ENCODE results near the gene SHLD2.
"Not testable (repeated sequence)": the region's sequence is repeated elsewhere in the genome, so short reads cannot be mapped to it uniquely, and the experiment has no call there.

SHLD2 gene

GRCh38 chr10:87123351-87123750 lies 28.3 kb downstream of the SHLD2 start:
- not testable (repeated sequence) for H3K9me3 ChIP-seq (ENCODE audit: low read length)

GRCh38 chr10:87127048-87127447 lies 32.0 kb downstream of the SHLD2 start:
- not testable (repeated sequence) for H3K9ac ChIP-seq (ENCODE audit: low read length); H3K36me3 ChIP-seq (ENCODE audit: insufficient read depth, low read length); H3K4me1 ChIP-seq (ENCODE audit: insufficient read depth, low read length); H3K4me3 ChIP-seq (ENCODE audit: low read depth in 1 of 2, low read length in 2 of 2); H3K27ac ChIP-seq (ENCODE audit: low read depth, low read length); H3K27me3 ChIP-seq (ENCODE audit: control insufficient read depth in 1 of 2, insufficient read depth in 2 of 2, low read length in 2 of 2); H3K9me3 ChIP-seq (ENCODE audit: low read length)

More at GRCh38 chr10:87123351-87123750, 28.3 kb downstream of the SHLD2 start:
- H3K36me3 ChIP-seq (ENCODE audit: insufficient read depth, low read length); H3K27me3 ChIP-seq (ENCODE audit: control insufficient read depth in 1 of 2, insufficient read depth in 2 of 2, low read length in 2 of 2); H3K4me3 ChIP-seq (ENCODE audit: low read depth in 1 of 2, low read length in 2 of 2); H3K4me1 ChIP-seq (ENCODE audit: insufficient read depth, low read length); H3K27ac ChIP-seq (ENCODE audit: low read depth, low read length); H3K9ac ChIP-seq (ENCODE audit: low read length): not testable (repeated sequence)

GRCh38 chr10:87127607-87128156 lies 32.7 kb downstream of the SHLD2 start:
- not testable (repeated sequence) for H3K9me3 ChIP-seq (ENCODE audit: low read length); H3K27ac ChIP-seq (ENCODE audit: low read depth, low read length); H3K4me1 ChIP-seq (ENCODE audit: insufficient read depth, low read length); H3K9ac ChIP-seq (ENCODE audit: low read length); H3K36me3 ChIP-seq (ENCODE audit: insufficient read depth, low read length); H3K4me3 ChIP-seq (ENCODE audit: low read depth in 1 of 2, low read length in 2 of 2); H3K27me3 ChIP-seq (ENCODE audit: control insufficient read depth in 1 of 2, insufficient read depth in 2 of 2, low read length in 2 of 2)

- H3K9ac ChIP-seq (ENCODE audit: low read length); H3K9me3 ChIP-seq (ENCODE audit: low read length); H3K27ac ChIP-seq (ENCODE audit: low read depth, low read length); H3K4me1 ChIP-seq (ENCODE audit: insufficient read depth, low read length); H3K27me3 ChIP-seq (ENCODE audit: control insufficient read depth in 1 of 2, insufficient read depth in 2 of 2, low read length in 2 of 2); H3K4me3 ChIP-seq (ENCODE audit: low read depth in 1 of 2, low read length in 2 of 2); H3K36me3 ChIP-seq (ENCODE audit: insufficient read depth, low read length): not testable (repeated sequence)
Observed at GRCh38 chr10:87132176-87132575, 37.2 kb downstream of the SHLD2 start.

GRCh38 chr10:87133936-87134335 lies 38.9 kb downstream of the SHLD2 start:
- not testable (repeated sequence) for H3K4me3 ChIP-seq (ENCODE audit: low read depth in 1 of 2, low read length in 2 of 2); H3K4me1 ChIP-seq (ENCODE audit: insufficient read depth, low read length); H3K9me3 ChIP-seq (ENCODE audit: low read length); H3K27me3 ChIP-seq (ENCODE audit: control insufficient read depth in 1 of 2, insufficient read depth in 2 of 2, low read length in 2 of 2); H3K36me3 ChIP-seq (ENCODE audit: insufficient read depth, low read length); H3K27ac ChIP-seq (ENCODE audit: low read depth, low read length); H3K9ac ChIP-seq (ENCODE audit: low read length)

GRCh38 chr10:87134440-87134839 lies 39.4 kb downstream of the SHLD2 start:
- H3K4me1 ChIP-seq (ENCODE audit: insufficient read depth, low read length); H3K4me3 ChIP-seq (ENCODE audit: low read depth in 1 of 2, low read length in 2 of 2); H3K9me3 ChIP-seq (ENCODE audit: low read length); H3K36me3 ChIP-seq (ENCODE audit: insufficient read depth, low read length); H3K27ac ChIP-seq (ENCODE audit: low read depth, low read length); H3K9ac ChIP-seq (ENCODE audit: low read length); H3K27me3 ChIP-seq (ENCODE audit: control insufficient read depth in 1 of 2, insufficient read depth in 2 of 2, low read length in 2 of 2): not testable (repeated sequence)

GRCh38 chr10:87137478-87137877 lies 42.5 kb downstream of the SHLD2 start:
- H3K9ac ChIP-seq (ENCODE audit: low read length); H3K4me3 ChIP-seq (ENCODE audit: low read depth in 1 of 2, low read length in 2 of 2); H3K9me3 ChIP-seq (ENCODE audit: low read length); H3K27me3 ChIP-seq (ENCODE audit: control insufficient read depth in 1 of 2, insufficient read depth in 2 of 2, low read length in 2 of 2); H3K27ac ChIP-seq (ENCODE audit: low read depth, low read length); H3K4me1 ChIP-seq (ENCODE audit: insufficient read depth, low read length); H3K36me3 ChIP-seq (ENCODE audit: insufficient read depth, low read length): not testable (repeated sequence)

- H3K9ac ChIP-seq (ENCODE audit: low read length); H3K4me1 ChIP-seq (ENCODE audit: insufficient read depth, low read length); H3K9me3 ChIP-seq (ENCODE audit: low read length); H3K27me3 ChIP-seq (ENCODE audit: control insufficient read depth in 1 of 2, insufficient read depth in 2 of 2, low read length in 2 of 2); H3K36me3 ChIP-seq (ENCODE audit: insufficient read depth, low read length); H3K27ac ChIP-seq (ENCODE audit: low read depth, low read length); H3K4me3 ChIP-seq (ENCODE audit: low read depth in 1 of 2, low read length in 2 of 2): not testable (repeated sequence)
Observed at GRCh38 chr10:87142230-87143108, 47.5 kb downstream of the SHLD2 start.

GRCh38 chr10:87143109-87143418 lies 48.1 kb downstream of the SHLD2 start:
- not testable (repeated sequence) for H3K27ac ChIP-seq (ENCODE audit: low read depth, low read length); H3K27me3 ChIP-seq (ENCODE audit: control insufficient read depth in 1 of 2, insufficient read depth in 2 of 2, low read length in 2 of 2); H3K4me1 ChIP-seq (ENCODE audit: insufficient read depth, low read length); H3K4me3 ChIP-seq (ENCODE audit: low read depth in 1 of 2, low read length in 2 of 2); H3K9me3 ChIP-seq (ENCODE audit: low read length); H3K36me3 ChIP-seq (ENCODE audit: insufficient read depth, low read length); H3K9ac ChIP-seq (ENCODE audit: low read length)

- H3K9me3 ChIP-seq (ENCODE audit: low read length); H3K9ac ChIP-seq (ENCODE audit: low read length); H3K4me3 ChIP-seq (ENCODE audit: low read depth in 1 of 2, low read length in 2 of 2); H3K27me3 ChIP-seq (ENCODE audit: control insufficient read depth in 1 of 2, insufficient read depth in 2 of 2, low read length in 2 of 2); H3K27ac ChIP-seq (ENCODE audit: low read depth, low read length); H3K36me3 ChIP-seq (ENCODE audit: insufficient read depth, low read length); H3K4me1 ChIP-seq (ENCODE audit: insufficient read depth, low read length): not testable (repeated sequence)
Observed at GRCh38 chr10:87145598-87145997, 50.6 kb downstream of the SHLD2 start.

GRCh38 chr10:87149020-87149609 lies 54.1 kb downstream of the SHLD2 start:
- H3K4me3 ChIP-seq (ENCODE audit: low read depth in 1 of 2, low read length in 2 of 2); H3K4me1 ChIP-seq (ENCODE audit: insufficient read depth, low read length); H3K27me3 ChIP-seq (ENCODE audit: control insufficient read depth in 1 of 2, insufficient read depth in 2 of 2, low read length in 2 of 2); H3K9ac ChIP-seq (ENCODE audit: low read length); H3K36me3 ChIP-seq (ENCODE audit: insufficient read depth, low read length); H3K27ac ChIP-seq (ENCODE audit: low read depth, low read length); H3K9me3 ChIP-seq (ENCODE audit: low read length): not testable (repeated sequence)

GRCh38 chr10:87151516-87151915 lies 56.5 kb downstream of the SHLD2 start:
- not testable (repeated sequence) for H3K4me3 ChIP-seq (ENCODE audit: low read depth in 1 of 2, low read length in 2 of 2); H3K4me1 ChIP-seq (ENCODE audit: insufficient read depth, low read length); H3K9ac ChIP-seq (ENCODE audit: low read length); H3K27me3 ChIP-seq (ENCODE audit: control insufficient read depth in 1 of 2, insufficient read depth in 2 of 2, low read length in 2 of 2); H3K36me3 ChIP-seq (ENCODE audit: insufficient read depth, low read length); H3K27ac ChIP-seq (ENCODE audit: low read depth, low read length); H3K9me3 ChIP-seq (ENCODE audit: low read length)
